ENCODE measurements around the gene MRPL57.
"Not testable (repeated sequence)": the region's sequence is repeated elsewhere in the genome, so short reads cannot be mapped to it uniquely, and the experiment has no call there.

MRPL57 gene

DNA sequence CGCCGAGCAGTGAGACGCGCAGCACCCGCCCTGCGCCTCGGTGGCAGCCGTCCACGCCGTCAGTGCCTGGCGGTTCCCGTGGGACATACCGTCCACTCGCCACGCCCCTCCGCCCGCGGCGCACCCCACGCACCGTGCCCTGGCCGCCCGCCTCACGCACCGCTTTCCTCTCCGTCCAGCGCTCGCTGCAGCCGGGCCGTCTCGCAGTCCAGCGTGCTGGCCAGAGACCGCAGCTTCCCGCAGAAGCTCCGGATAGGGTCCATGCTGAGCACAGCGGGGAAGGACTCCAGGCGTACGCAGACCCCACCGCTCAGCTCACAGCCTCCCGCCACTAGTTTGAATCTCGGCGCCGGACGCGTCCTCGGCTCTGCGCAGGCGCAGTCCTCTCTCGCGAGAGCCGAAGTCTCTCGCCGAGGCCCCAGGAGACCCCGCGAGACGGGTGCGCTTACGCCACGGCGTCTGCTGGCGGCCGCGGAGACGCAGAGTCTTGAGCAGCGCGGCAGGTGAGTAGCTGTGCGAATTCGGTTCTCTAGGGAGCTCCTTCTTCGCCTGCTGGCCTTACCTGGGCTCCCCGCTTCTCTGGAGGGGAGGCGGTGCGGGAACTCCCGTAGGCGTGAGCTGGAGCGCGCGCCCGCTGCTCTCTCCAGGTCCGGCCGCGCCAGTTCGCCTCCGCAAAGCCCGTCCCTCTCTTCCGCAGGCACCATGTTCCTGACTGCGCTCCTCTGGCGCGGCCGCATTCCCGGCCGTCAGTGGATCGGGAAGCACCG is at the start of gene MRPL57, which contains the start of gene SKA3:
MRPL57 (plus strand) TSS at position 444 of the 767 bp plus-strand sequence; CDS start at position 703, 259 bp downstream.
SKA3 (minus strand) TSS at position 338 of the 767 bp plus-strand sequence; CDS start at position 263, 75 bp downstream.
- DNase-seq (ENCODE audit: low spot score), result peak; percentile 95

DNA sequence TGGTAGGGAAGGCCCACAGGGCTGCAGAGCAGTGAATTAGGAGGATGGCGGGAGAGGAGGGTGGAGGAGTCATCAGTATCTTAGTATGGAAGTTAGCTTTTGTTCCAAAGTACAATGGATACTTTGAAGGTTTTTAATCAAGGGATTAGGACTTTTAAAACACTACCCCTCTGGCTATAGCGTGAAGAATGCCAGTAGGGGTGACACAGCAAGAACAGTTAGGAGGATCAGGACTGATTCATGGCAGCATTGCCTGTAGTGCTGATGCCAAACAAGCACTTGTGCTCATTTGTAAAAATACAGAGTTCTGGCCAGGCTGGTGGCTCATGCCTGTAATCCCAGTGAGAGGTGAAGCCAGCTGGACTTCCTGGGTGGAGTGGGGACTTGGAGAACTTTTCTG is 46.3 kb upstream of the MRPL57 start:
- no peak for DNase-seq (ENCODE audit: low spot score)

GRCh38 chr13:21133077-21133476 is 43.4 kb upstream of the MRPL57 start:
- no peak for DNase-seq (ENCODE audit: low spot score)

GRCh38 chr13:21134475-21134874 is 42.0 kb upstream of the MRPL57 start:
- no peak for DNase-seq (ENCODE audit: low spot score)

DNA sequence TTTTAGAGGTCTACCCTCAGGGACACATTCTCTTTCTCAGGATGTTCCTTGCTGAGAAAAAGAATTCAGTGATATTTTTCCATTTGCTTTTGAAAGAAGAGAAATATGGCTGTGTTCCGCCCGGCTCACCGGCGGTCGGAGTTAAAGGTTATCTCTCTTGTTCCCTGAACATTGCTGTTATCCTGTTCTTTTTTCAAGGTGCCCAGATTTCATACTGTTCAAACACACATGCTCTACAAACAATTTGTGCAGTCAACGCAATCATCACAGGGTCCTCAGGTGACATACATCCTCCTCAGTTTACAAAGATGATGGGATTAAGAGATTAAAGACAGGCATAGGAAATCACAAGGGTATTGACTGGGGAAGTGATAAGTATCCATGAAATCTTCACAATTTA is 40.6 kb upstream of the MRPL57 start:
- not testable (repeated sequence) for DNase-seq (ENCODE audit: low spot score)

GRCh38 chr13:21137696-21138095 is 38.8 kb upstream of the MRPL57 start:
- no peak for DNase-seq (ENCODE audit: low spot score)

DNA sequence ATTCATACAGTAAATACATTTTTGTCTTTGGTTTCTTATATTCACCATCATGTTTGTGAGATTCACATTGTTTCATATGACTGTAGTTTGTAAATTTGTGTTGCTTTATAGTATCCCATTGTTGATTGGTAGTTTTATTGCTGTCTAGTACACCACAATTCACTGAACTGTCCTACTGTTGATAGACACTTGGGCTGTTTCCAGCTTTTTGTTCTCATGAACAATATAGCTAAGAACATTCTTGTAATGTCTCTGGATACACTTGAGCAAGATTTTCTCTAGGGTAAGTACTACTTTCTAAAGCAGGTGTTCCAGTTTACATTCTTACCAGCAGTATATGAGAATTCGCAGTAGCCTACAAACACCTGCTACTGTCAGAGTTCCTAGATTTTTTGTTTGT is 37.9 kb upstream of the MRPL57 start:
- DNase-seq (ENCODE audit: low spot score), result no peak

- DNase-seq (ENCODE audit: low spot score), result no peak
These were observed 37.1 kb upstream of the MRPL57 start for GRCh38 chr13:21139374-21139773.

DNA sequence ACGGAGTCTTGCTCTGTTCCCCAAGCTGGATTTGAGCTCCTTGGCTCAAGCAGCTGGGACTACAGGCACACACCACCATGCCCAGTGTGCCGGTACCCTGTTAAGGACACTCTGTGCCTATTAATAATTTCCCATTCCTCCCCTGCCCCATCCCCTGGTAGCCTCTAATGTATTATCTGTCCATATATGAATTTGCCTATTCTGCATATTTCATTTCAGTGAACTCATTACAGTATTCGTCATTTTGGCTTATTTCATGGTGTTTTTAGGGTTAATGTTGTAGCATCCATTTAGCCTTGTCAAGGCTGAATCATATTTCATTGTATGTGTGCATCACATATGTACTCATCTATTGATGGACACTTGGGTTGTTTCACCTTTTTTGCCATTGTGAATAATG is 33.7 kb upstream of the MRPL57 start:
- DNase-seq (ENCODE audit: low spot score), result no peak

GRCh38 chr13:21147827-21148226 is 28.6 kb upstream of the MRPL57 start:
- no peak for DNase-seq (ENCODE audit: low spot score)

DNA sequence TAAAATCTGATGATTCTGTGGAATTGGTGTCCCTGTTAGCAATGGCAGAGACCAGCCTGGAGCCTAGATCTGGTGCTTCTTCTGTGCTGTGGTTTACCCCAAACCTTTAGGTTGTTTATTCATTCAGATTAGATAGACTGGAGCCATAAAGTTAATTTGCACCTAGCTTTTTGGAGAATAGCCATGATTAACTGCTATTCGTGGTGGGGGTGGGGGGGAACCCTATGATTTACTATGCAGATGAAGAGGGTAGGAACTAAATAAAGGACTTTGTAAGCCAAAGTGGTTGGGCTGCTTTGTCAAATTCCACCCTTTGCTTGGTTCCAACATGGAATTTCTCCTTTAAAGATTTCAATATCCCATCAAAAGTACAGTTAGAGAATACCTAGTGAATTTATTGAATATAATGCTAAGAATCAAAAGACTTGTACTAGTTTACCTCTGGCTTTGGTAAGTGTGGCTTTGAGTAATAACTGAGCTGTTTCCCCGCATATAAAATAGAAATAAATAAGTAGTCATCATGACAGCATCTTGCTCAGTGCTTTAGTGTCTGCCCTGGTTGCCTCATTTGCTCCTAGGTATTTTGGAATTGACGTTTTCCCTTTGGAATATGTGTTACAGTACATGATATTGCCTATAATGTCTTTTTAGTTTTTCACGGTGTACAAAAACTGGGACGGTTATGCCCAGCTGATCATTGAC is 27.8 kb upstream of the MRPL57 start:
- no peak for DNase-seq (ENCODE audit: low spot score)

DNA sequence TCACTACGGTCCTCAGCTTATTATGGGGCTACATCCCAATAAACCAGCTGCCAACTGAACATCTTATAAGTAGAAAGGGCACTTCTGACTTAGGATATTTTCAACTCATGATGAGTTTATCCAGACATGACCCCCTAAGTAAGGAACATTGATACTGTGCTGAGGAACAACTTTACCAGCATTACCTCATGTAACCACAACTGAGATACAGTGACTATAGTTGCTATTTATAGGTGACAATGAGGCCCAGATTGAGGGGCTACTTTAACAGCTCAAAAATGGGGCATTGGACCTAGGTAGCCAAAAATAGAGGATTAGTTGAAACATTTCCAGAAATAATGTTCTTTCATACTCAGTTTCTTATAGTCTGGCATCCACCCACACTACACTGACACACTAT is 26.9 kb upstream of the MRPL57 start:
- no peak for DNase-seq (ENCODE audit: low spot score)

- no peak for DNase-seq (ENCODE audit: low spot score)
These were observed 26.4 kb upstream of the MRPL57 start for GRCh38 chr13:21150013-21150412.

DNA sequence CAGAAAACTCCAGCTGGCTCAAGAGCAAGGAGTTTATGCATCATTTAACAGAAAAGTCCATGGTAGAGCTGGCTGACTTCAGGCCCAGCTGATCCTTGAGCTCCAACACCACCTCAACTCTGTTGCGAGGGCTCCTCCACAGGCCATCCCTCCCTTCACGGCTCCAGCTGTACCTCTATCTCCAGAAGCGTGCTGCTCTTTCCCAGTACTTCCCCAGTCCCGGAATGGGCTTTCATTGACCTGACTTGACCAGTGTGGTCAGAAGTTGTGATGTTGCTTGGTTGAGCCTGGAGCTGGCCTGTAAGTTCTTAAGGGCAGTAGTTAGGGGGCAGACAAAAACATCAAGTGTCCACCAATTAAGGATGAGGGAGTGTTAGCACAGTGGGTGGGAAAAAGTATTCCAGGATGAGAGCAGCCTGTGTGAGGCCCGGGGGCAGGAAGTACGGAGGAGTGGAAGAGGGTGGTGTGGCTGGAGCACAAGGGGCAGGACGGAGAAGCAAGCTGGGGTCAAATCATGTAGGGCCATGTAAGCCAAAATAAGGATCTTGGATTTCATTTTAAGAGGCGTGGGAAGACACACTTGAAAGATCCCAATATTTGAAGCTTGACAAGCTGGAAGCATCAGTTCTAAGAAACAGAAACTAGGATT is 24.1 kb upstream of the MRPL57 start:
- DNase-seq (ENCODE audit: low spot score), result peak; percentile 15

GRCh38 chr13:21164631-21165030 is 11.8 kb upstream of the MRPL57 start:
- no peak for DNase-seq (ENCODE audit: low spot score)

DNA sequence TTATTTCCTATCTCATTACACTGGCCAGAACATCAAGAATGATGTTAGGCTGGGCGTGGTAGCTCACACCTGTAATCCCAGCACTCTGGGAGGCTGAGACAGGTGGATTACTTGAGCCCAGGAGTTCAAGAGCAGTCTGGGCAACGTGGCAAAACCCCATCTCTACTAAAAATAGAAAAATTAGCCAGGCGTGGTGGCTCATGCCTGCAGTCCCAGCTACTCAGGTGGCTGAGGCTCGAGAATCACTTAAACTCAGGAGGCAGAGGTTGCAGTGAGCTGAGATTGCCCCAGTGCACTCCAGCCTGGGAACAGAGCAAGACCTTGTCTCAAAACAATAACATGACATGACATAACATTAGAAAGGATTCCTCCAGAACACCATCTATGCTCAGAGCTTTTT is 10.9 kb upstream of the MRPL57 start:
- not testable (repeated sequence) for DNase-seq (ENCODE audit: low spot score)

DNA sequence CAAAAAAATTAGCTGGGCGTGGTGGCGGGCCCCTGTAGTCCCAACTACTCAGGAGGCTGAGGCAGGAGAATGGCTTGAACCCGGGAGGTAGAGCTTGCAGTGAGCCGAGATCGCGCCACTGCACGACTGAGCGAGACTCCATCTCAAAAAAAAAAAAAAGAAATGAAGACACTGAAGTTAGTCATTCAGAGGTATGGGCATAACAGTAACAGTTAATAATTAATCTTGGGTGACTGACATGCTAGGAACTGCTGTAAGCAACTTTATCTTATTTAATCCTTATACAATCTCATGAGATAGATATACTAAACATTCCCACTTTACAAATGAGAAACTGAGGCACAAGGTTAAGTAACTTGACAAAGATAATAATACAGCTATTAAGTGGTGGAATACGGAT is 5.0 kb upstream of the MRPL57 start:
- no peak for DNase-seq (ENCODE audit: low spot score)

DNA sequence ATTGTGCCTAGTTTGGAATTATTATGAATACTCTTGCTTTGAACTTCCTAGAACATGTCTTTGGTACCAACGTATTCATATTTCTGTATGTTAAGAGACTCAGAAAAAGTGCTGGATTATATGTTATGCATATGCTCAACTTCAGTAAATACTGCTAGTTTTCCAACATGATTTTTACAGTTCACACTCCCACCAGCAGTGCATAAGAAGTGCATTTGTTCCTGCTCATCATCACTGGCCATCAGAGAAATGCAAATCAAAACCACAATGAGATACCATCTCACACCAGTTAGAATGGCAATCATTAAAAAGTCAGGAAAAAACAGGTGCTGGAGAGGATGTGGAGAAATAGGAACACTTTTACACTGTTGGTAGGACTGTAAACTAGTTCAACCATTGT is 2.7 kb upstream of the MRPL57 start:
- not testable (repeated sequence) for DNase-seq (ENCODE audit: low spot score)

- DNase-seq (ENCODE audit: low spot score), result no peak
These were observed 723 bp upstream of the MRPL57 start for GRCh38 chr13:21175656-21176214.

DNA sequence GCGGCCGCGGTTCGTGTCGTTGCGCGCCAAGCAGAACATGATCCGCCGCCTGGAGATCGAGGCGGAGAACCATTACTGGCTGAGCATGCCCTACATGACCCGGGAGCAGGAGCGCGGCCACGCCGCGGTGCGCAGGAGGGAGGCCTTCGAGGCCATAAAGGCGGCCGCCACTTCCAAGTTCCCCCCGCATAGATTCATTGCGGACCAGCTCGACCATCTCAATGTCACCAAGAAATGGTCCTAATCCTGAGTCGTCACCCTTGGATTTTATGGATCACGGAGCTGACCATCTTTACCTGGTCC is 475 bp downstream of the MRPL57 start:
- no peak for DNase-seq (ENCODE audit: low spot score)

- DNase-seq (ENCODE audit: low spot score), result no peak
These were observed 5.2 kb downstream of the MRPL57 start for GRCh38 chr13:21181671-21182070.

DNA sequence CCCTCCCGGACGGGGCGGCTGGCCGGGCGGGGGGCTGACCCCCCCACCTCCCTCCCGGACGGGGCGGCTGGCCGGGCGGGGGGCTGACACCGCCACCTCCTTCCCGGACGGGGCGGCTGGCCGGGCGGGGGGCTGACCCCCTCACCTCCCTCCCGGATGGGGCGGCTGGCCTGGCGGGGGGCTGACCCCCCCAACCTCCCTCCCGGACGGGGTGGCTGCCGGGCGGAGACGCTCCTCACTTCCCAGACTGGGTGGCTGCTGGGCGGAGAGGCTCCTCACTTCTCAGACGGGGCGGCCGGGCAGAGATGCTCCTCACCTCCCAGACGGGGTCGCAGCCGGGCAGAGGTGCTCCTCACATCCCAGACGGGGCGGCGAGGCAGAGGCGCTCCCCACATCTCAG is 10.0 kb downstream of the MRPL57 start:
- DNase-seq (ENCODE audit: low spot score), result not testable (repeated sequence)

GRCh38 chr13:21194756-21195155 is 18.3 kb downstream of the MRPL57 start:
- not testable (repeated sequence) for DNase-seq (ENCODE audit: low spot score)
